ENCODE results near the gene CSKMT. TPM values are rescaled to one million over a fixed set of nuclear protein-coding genes. Genes with fewer than 3 reads are reported as not detected.
"Not testable (repeated sequence)": the region's sequence is repeated elsewhere in the genome, so short reads cannot be mapped to it uniquely, and the experiment has no call there.

Gene CSKMT
- total RNA-seq, 2 experiments from 2014 or later = 35.2 to 44.0 TPM

GRCh38 chr11:62645946-62646824, 18.9 kb upstream of the CSKMT start, which contains the start of gene GANAB:
GANAB (minus strand) TSS chr11:62646613; CDS start chr11:62646599, 14 bp downstream.
- Mint-ChIP-seq H3K4me3 (peak within 1 kb of the TSS; percentile 99), H3K27ac (peak within 1 kb of the TSS; percentile 95), H3K9me3 (no peaks in the 10 kb centered on the region), H3K4me1 (ENCODE audit: low read depth) (peaks cover 35% of the 10 kb centered on the region), H3K36me3 (ENCODE audit: low read depth) (peaks cover 25% of the 10 kb centered on the region), H3K27me3 (ENCODE audit: low read depth) (no peaks in the 10 kb centered on the region)
- intact Hi-C loops (cut with micrococcal nuclease) = loop anchor here (1.0 to 2.0 kb wide), 8 partner anchors 19 to 194 kb away; partner anchors contain the start of genes C11orf98, CSKMT, EML3 and TUT1
- peak; percentile 100 for DNase-seq
- CTCF ChIA-PET = interaction anchor here (0.5 to 1.1 kb wide), 4 partner anchors 11 to 220 kb away, joined by 3 to 4 read pairs (median 3); no protein-coding TSS in a partner anchor

DNA sequence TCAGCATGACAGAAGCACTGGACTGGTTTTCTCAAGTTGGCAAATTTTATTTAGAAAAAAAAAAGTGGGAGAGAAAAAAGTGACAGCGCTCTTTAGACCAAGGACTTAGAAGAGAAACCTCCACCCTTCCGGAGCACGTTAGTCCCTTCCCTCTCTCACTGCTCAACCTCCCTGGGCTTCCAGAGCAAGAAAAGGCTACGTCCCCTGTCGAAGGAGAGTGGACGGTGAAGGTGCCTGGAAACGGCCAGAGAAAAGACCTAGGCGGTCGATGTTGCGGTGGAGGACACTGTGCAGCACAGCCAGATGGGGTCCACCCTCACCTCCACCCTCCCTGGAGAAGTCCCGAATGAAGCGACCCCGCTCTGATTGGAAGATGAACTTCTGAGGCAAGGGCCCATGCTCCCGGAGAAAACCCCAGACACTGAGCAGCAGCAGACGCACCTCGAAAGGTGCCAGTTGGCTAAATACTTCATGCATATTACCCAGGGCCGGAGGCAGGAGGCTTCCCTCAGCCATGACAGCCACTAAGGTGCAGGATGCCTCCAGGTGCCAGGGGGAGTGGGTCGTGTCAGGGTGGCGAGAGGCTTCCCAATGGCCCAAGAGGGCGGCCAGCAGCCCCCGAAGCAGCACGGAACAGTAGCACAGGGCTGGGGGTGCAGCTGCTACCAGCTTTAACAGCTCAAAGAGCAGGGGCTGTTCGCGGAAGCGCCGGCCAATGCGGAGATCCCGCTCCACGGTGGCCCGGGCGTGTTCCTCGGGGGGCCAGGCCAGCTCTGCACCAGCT, 18.1 kb upstream of the CSKMT start:
- Mint-ChIP-seq H3K4me3 (peak overlapping the region; percentile 99), H3K27me3 (ENCODE audit: low read depth) (no peaks in the 10 kb centered on the region), H3K4me1 (ENCODE audit: low read depth) (peaks cover 34% of the 10 kb centered on the region), H3K27ac (peak overlapping the region; percentile 95), H3K36me3 (ENCODE audit: low read depth) (peaks cover 25% of the 10 kb centered on the region), H3K9me3 (no peaks in the 10 kb centered on the region)
- no peak for DNase-seq
- intact Hi-C loops (cut with micrococcal nuclease) = loop anchor here (1.0 to 2.0 kb wide), 8 partner anchors 18 to 193 kb away; partner anchors contain the start of genes C11orf98, CSKMT, EML3 and TUT1
- CTCF ChIA-PET = interaction anchor here (1.0 kb wide), 1 partner anchor 10 kb away, joined by 3 read pairs; no protein-coding TSS in a partner anchor

DNA sequence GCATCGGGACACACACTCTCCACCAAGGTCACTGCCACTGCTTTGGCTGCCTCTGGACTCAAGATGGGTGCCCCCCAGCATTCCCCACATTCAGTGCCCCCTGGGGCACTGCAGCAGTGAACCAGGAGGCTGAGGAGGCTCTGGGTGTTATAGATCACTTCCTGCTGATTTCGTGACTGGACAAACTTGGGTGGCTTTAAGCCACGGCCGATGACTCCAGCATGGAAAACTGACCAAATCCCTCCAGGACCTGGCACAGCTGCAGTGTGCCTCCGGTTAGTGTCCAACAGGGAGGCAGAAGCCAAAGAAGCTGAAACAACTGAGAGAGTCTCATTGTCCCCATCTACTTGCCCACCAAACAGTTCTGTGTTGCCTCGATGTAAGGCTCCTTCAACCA, 17.5 kb upstream of the CSKMT start:
- no peak overlapping the region for H3K4me3 Mint-ChIP-seq
- intact Hi-C loops (cut with micrococcal nuclease) = loop anchor here (2.0 kb wide), 2 partner anchors 17 to 73 kb away; partner anchors contain the start of genes C11orf98 and CSKMT

DNA sequence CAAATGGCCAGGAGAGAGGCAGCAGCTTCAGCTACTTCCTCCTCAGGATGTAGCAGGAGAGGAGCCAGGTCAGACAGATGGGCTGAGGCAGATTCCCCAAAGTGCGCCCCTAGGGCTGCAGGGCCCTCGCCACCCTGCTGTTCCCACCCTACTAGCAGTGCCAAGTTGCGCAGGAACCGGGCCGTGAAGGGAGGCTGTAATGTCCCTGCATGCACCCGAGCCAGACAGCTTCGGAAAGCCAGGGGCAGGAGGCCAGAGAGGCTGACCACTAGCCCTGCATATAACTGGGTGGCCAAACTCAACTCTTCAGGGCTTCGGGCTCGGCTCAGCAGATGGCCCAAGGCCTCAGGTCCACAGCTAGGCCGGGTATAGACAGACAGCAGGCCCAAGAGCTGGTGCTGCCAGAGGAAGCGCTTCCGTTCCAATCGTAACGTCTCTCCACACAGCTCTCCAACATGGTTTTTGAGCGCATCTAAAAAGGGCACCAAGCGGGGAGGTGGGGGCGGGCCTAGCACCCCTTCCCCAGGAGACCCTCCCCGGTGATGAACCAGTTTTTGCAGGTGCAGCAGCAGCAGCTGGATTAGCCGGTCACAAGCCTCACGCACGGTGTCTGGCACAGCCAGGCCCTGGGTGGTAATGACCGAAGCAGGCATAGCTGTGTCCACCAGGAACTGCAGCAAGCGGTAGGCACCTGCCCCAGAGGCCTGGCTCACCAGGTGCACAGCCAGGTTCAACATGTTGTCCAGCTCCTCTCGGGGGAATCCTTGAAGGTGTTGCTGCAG, 16.7 kb upstream of the CSKMT start:
- no peak for DNase-seq
- Mint-ChIP-seq H3K9me3 (no peaks in the 10 kb centered on the region), H3K27me3 (ENCODE audit: low read depth) (no peaks in the 10 kb centered on the region), H3K4me3 (no peak overlapping the region), H3K27ac (no peak overlapping the region), H3K36me3 (ENCODE audit: low read depth) (peaks cover 23% of the 10 kb centered on the region), H3K4me1 (ENCODE audit: low read depth) (peaks cover 38% of the 10 kb centered on the region)
- intact Hi-C loops (cut with micrococcal nuclease) = no loop called here
- CTCF ChIA-PET = interaction anchor here (0.7 kb wide), 1 partner anchor 106 kb away, joined by 3 read pairs; no protein-coding TSS in a partner anchor

More for the DNA sequence above, 17.5 kb upstream of the CSKMT start:
- Mint-ChIP-seq H3K27me3 (ENCODE audit: low read depth) (no peaks in the 10 kb centered on the region), H3K27ac (no peak overlapping the region), H3K36me3 (ENCODE audit: low read depth) (peaks cover 25% of the 10 kb centered on the region), H3K4me1 (ENCODE audit: low read depth) (peaks cover 38% of the 10 kb centered on the region), H3K9me3 (no peaks in the 10 kb centered on the region)
- no peak for DNase-seq
- CTCF ChIA-PET = no interaction called here

GRCh38 chr11:62648967-62649364, 16.1 kb upstream of the CSKMT start:
- DNase-seq = no peak
- intact Hi-C loops (cut with micrococcal nuclease) = no loop called here
- H3K36me3 Mint-ChIP-seq (ENCODE audit: low read depth) = peaks cover 22% of the 10 kb centered on the region
- no peaks in the 10 kb centered on the region for H3K9me3 Mint-ChIP-seq
- H3K4me3 Mint-ChIP-seq = no peak overlapping the region
- H3K27me3 Mint-ChIP-seq (ENCODE audit: low read depth) = no peaks in the 10 kb centered on the region
- CTCF ChIA-PET = interaction anchor here (0.7 kb wide), 2 partner anchors 16 to 106 kb away, joined by 3 read pairs; partner anchors contain the start of genes C11orf98 and CSKMT
- H3K4me1 Mint-ChIP-seq (ENCODE audit: low read depth) = peaks cover 41% of the 10 kb centered on the region
- no peak overlapping the region for H3K27ac Mint-ChIP-seq

GRCh38 chr11:62649486-62649885, 15.6 kb upstream of the CSKMT start:
- CTCF ChIA-PET = interaction anchor here (0.7 to 1.3 kb wide), 2 partner anchors 16 to 18 kb away, joined by 3 read pairs; partner anchors contain the start of genes C11orf98 and CSKMT
- H3K27me3 Mint-ChIP-seq (ENCODE audit: low read depth) = no peaks in the 10 kb centered on the region
- intact Hi-C loops (cut with micrococcal nuclease) = no loop called here
- peaks cover 17% of the 10 kb centered on the region for H3K36me3 Mint-ChIP-seq (ENCODE audit: low read depth)
- H3K4me3 Mint-ChIP-seq = no peak overlapping the region
- no peak for DNase-seq
- H3K4me1 Mint-ChIP-seq (ENCODE audit: low read depth) = peaks cover 40% of the 10 kb centered on the region
- no peaks in the 10 kb centered on the region for H3K9me3 Mint-ChIP-seq
- no peak overlapping the region for H3K27ac Mint-ChIP-seq

DNA sequence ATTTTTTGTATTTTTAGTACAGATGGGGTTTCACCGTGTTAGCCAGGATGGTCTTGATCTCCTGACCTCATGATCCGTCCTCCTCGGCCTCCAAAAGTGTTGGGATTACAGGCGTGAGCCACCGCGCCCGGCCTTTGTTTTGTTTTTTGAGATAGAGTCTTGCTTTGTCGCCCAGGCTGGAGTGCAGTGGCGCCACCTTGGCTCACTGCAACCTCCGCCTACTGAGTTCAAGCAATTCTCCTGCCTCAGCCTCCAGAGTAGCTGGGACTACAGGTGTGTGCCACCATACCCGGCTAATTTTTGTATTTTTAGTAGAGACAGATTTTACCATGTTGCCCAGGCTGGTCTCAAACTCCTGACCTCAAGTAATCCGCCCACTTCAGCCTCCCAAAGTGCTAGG, 14.8 kb upstream of the CSKMT start:
- DNase-seq; intact Hi-C loops (cut with micrococcal nuclease); H3K4me3 Mint-ChIP-seq; H3K27ac Mint-ChIP-seq; H3K27me3 Mint-ChIP-seq (ENCODE audit: low read depth); H3K9me3 Mint-ChIP-seq: not testable (repeated sequence)
- peaks cover 14% of the 10 kb centered on the region for H3K36me3 Mint-ChIP-seq (ENCODE audit: low read depth)
- CTCF ChIA-PET = interaction anchor here (1.3 kb wide), 1 partner anchor 17 kb away, joined by 3 read pairs; no protein-coding TSS in a partner anchor
- peaks cover 35% of the 10 kb centered on the region for H3K4me1 Mint-ChIP-seq (ENCODE audit: low read depth)

DNA sequence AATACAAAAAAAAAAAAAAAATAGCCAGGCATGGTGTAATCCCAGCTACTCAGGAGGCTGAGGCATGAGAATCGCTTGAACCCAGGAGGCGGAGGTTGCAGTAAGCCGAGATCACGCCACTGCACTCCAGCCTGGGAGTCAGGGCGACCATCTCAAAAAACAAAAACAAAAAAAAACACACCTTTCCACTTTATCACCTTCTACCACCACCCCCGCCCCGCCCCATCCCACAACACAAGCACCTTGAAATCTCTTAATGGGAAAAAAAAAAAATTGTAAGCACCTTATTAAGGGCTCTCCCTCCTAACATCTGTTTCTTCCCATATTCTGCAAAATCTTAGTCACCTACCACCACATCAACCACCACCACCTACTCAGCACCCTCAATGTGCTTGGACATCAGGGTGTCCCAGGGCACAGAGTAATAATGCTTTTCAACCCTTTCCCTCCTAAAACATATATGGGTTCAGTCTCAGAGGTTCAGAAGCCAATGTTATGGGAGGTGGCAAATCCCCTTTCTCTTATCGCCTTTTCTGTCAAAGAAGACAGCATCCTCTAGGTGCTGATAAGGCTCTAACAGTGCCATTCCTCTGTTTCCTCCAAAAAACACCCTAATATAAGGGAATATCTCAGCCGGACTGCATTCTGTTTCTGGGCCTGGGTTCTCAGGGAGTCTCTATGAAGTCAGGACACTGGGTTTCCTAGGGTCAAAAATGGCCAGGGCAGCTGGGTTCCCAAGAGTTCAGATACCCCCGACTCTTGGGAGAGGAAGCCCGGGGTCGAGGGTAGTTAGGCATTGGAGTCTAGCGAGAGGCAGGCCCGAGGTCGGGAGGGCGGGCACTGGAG, 12.7 kb upstream of the CSKMT start:
- Mint-ChIP-seq H3K4me1 (ENCODE audit: low read depth) (peaks cover 25% of the 10 kb centered on the region), H3K27ac (peak overlapping the region; percentile 87), H3K4me3 (peak overlapping the region; percentile 90), H3K9me3 (no peaks in the 10 kb centered on the region), H3K27me3 (ENCODE audit: low read depth) (no peaks in the 10 kb centered on the region), H3K36me3 (ENCODE audit: low read depth) (peaks cover 10% of the 10 kb centered on the region)
- peak; percentile 37 for DNase-seq
- intact Hi-C loops (cut with micrococcal nuclease) = loop anchor here (1.0 to 2.0 kb wide), 7 partner anchors 13 to 74 kb away; partner anchors contain the start of genes C11orf98, CSKMT, HNRNPUL2 and TUT1
- CTCF ChIA-PET = interaction anchor here (0.6 to 1.0 kb wide), 3 partner anchors 51 to 189 kb away, joined by 3 read pairs; no protein-coding TSS in a partner anchor

DNA sequence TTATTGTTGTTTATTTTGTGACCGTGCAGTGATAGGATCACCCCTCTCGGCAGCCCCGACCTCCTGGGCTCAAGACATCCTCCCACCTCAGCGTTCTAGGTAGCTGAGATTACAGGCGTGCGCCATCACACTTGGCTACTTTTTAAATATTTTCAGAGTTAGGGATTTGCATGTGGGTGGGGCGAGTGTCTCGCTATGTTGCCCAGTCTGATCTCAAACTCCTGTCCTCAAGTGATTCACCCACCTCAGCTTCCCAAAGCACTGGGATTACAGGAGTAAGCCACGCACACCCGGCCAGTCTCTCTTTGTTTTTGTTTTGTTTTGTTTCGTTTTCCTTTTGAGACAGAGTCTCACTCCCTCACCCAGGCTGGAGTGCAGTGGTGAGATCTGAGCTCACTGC, 10.8 kb upstream of the CSKMT start:
- Mint-ChIP-seq H3K27ac (peak overlapping the region; percentile 50), H3K27me3 (ENCODE audit: low read depth) (no peaks in the 10 kb centered on the region), H3K4me3 (peak overlapping the region; percentile 58), H3K36me3 (ENCODE audit: low read depth) (peaks cover 10% of the 10 kb centered on the region), H3K9me3 (no peaks in the 10 kb centered on the region), H3K4me1 (ENCODE audit: low read depth) (peaks cover 24% of the 10 kb centered on the region)
- CTCF ChIA-PET = interaction anchor here (0.6 to 1.7 kb wide), 3 partner anchors 10 to 177 kb away, joined by 3 to 7 read pairs (median 3); partner anchors contain the start of genes C11orf98, CSKMT and STX5
- no peak for DNase-seq
- intact Hi-C loops (cut with micrococcal nuclease) = no loop called here

DNA sequence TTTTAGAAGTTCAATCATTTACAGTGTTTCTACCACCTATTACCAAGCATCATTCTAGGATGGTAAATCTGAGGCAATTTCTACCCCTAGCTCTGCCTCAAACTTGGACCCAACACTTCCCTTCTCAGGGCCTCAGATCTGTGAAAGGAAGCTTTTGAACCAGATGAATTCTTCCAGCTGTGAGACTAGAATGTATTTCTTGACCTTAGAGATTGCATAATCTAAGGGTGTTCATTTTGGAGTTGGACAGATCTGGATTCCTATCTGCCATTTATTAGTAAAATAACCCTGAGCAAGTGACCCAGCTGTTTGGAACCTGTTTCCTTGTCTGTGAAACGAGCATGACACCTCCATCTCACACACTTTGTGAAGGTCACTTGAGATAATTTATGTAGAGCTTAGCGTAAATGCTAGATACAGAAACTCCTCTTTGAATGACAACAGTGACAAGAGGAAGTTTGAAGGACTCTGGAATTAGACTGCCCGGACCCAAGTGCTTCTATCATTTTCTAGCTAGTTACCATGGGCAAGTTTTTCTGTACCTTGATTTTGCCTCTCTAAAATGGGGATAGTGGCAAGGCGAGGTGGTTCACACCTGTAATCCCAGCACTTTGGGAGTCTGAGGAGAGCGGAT, 8.2 kb upstream of the CSKMT start:
- Mint-ChIP-seq H3K4me3 (no peak overlapping the region), H3K9me3 (no peaks in the 10 kb centered on the region), H3K36me3 (ENCODE audit: low read depth) (no peaks in the 10 kb centered on the region), H3K27ac (no peak overlapping the region), H3K4me1 (ENCODE audit: low read depth) (peaks cover 15% of the 10 kb centered on the region), H3K27me3 (ENCODE audit: low read depth) (no peaks in the 10 kb centered on the region)
- intact Hi-C loops (cut with micrococcal nuclease) = no loop called here
- DNase-seq = no peak
- CTCF ChIA-PET = interaction anchor here (0.9 to 1.1 kb wide), 4 partner anchors 11 to 130 kb away, joined by 3 to 4 read pairs (median 3); partner anchors contain the start of genes GANAB and TUT1
